Activated T-helper 1 cell treated with anti-CD3 and anti-CD28 coated beads, Interleukin-2, amount 50 U/mL, for 16 hours (primary cell): Measurements from ENCODE around the gene WIPF3.
"Not testable (repeated sequence)": the region's sequence is repeated elsewhere in the genome, so short reads cannot be mapped to it uniquely, and the experiment has no call there.

Experiments
- DNase-seq, 2 donors: peaks; one replicate each; pipeline ENCODE4 v3.0.0-alpha.2; 2020; ENCODE audit warnings: low read depth in 1 of 2, low spot score in 1 of 2

The WIPF3 gene

GRCh38 chr7:29950480-29950879 is 144.2 kb downstream of the WIPF3 start:
- DNase-seq = no peak

GRCh38 chr7:29951206-29951605 is 144.9 kb downstream of the WIPF3 start:
- no peak for DNase-seq

GRCh38 chr7:29953726-29954347 is 147.5 kb downstream of the WIPF3 start:
- DNase-seq = no peak

- no peak for DNase-seq
Observed at GRCh38 chr7:29955075-29955792, 148.9 kb downstream of the WIPF3 start.

GRCh38 chr7:29955799-29956486 is 149.6 kb downstream of the WIPF3 start:
- no peak for DNase-seq

- DNase-seq = no peak
Observed at GRCh38 chr7:29956487-29956836, 150.2 kb downstream of the WIPF3 start.

- no peak for DNase-seq
Observed at GRCh38 chr7:29957521-29958310, 151.4 kb downstream of the WIPF3 start.

- no peak for DNase-seq
Observed at GRCh38 chr7:29958667-29959358, 152.5 kb downstream of the WIPF3 start.

GRCh38 chr7:29961611-29962010 is 155.3 kb downstream of the WIPF3 start:
- not testable (repeated sequence) for DNase-seq

- no peak for DNase-seq
Observed at GRCh38 chr7:29962035-29962434, 155.7 kb downstream of the WIPF3 start.

- no peak for DNase-seq
Observed at GRCh38 chr7:29965030-29965429, 158.7 kb downstream of the WIPF3 start.
